ENCODE measurements around the gene C16orf82. TPM values are rescaled to one million over a fixed set of nuclear protein-coding genes. Genes with fewer than 3 reads are reported as not detected.

The C16orf82 gene
- polyA plus RNA-seq, 1 donor from 2014 or later: not detected

GRCh38 chr16:27096375-27096774, 29.6 kb downstream of the C16orf82 start:
- H3K4me2 ChIP-seq (ENCODE audit: low read length): no peak overlapping the region
- no peaks in the 10 kb centered on the region for H3F3A ChIP-seq (ENCODE audit: insufficient read depth, low read length, poor library complexity, severe bottlenecking)
- no peaks in the 10 kb centered on the region for H3K9me3 ChIP-seq (ENCODE audit: low read length)
- no peaks in the 10 kb centered on the region for H3K79me2 ChIP-seq (replicated peaks; ENCODE audit: insufficient read depth, low read length)
- H4K20me1 ChIP-seq (ENCODE audit: insufficient read depth): no peaks in the 10 kb centered on the region
- H2AFZ ChIP-seq (ENCODE audit: low read depth, low read length): no peak overlapping the region
- H3K9me2 ChIP-seq (ENCODE audit: insufficient read depth, low read length): no peaks in the 10 kb centered on the region
- no peak overlapping the region for H3K27ac ChIP-seq (ENCODE audit: low read length)
- H3K27me3 ChIP-seq (ENCODE audit: insufficient read depth, low read depth, low read length): no peaks in the 10 kb centered on the region
- H3K4me3 ChIP-seq (ENCODE audit: low read length): no peak overlapping the region
- no peak overlapping the region for H3K9ac ChIP-seq (ENCODE audit: low read length)
- H3K36me3 ChIP-seq (ENCODE audit: insufficient read depth, low read length): no peaks in the 10 kb centered on the region
- TF ChIP-seq EP300 (conservative IDR thresholded peaks at IDR 0.05; ENCODE audit: poor library complexity, severe bottlenecking) (no peak), REST (IDR thresholded peaks at IDR 0.05; ENCODE audit: borderline replicate concordance) (no peak), EZH2 (IDR thresholded peaks at IDR 0.05; ENCODE audit: borderline replicate concordance, insufficient read depth, low read length, poor library complexity, severe bottlenecking) (no peak), MXI1 (conservative IDR thresholded peaks at IDR 0.05; ENCODE audit: poor library complexity, severe bottlenecking) (no peak), RAD21 (conservative IDR thresholded peaks at IDR 0.05) (no peak), TAF1 (IDR thresholded peaks at IDR 0.05; ENCODE audit: low read depth) (no peak), CTCF (IDR thresholded peaks at IDR 0.05; ENCODE audit: poor library complexity, severe bottlenecking) (no peak), SMC3 (conservative IDR thresholded peaks at IDR 0.05; ENCODE audit: poor library complexity) (no peak), POLR2AphosphoS5 (IDR thresholded peaks at IDR 0.05) (no peak)

- Histone ChIP-seq H3F3A (ENCODE audit: insufficient read depth, low read length, poor library complexity, severe bottlenecking) (no peaks in the 10 kb centered on the region), H3K4me2 (ENCODE audit: low read length) (no peak overlapping the region), H4K20me1 (ENCODE audit: insufficient read depth) (no peaks in the 10 kb centered on the region), H3K9me2 (ENCODE audit: insufficient read depth, low read length) (no peaks in the 10 kb centered on the region), H3K27ac (ENCODE audit: low read length) (no peak overlapping the region), H3K4me3 (ENCODE audit: low read length) (no peak overlapping the region), H3K9ac (ENCODE audit: low read length) (no peak overlapping the region), H3K79me2 (replicated peaks; ENCODE audit: insufficient read depth, low read length) (no peaks in the 10 kb centered on the region), H3K36me3 (ENCODE audit: insufficient read depth, low read length) (no peaks in the 10 kb centered on the region), H2AFZ (ENCODE audit: low read depth, low read length) (no peak overlapping the region), H3K27me3 (ENCODE audit: insufficient read depth, low read depth, low read length) (no peaks in the 10 kb centered on the region), H3K9me3 (ENCODE audit: low read length) (no peaks in the 10 kb centered on the region)
- TF ChIP-seq POLR2AphosphoS5 (IDR thresholded peaks at IDR 0.05): no peak
- no peak for TF ChIP-seq RAD21 (conservative IDR thresholded peaks at IDR 0.05)
- TF ChIP-seq EZH2 (IDR thresholded peaks at IDR 0.05; ENCODE audit: borderline replicate concordance, insufficient read depth, low read length, poor library complexity, severe bottlenecking): no peak
- no peak for TF ChIP-seq TAF1 (IDR thresholded peaks at IDR 0.05; ENCODE audit: low read depth)
- no peak for TF ChIP-seq MXI1 (conservative IDR thresholded peaks at IDR 0.05; ENCODE audit: poor library complexity, severe bottlenecking)
- no peak for TF ChIP-seq CTCF (IDR thresholded peaks at IDR 0.05; ENCODE audit: poor library complexity, severe bottlenecking)
- no peak for TF ChIP-seq EP300 (conservative IDR thresholded peaks at IDR 0.05; ENCODE audit: poor library complexity, severe bottlenecking)
- no peak for TF ChIP-seq REST (IDR thresholded peaks at IDR 0.05; ENCODE audit: borderline replicate concordance)
- TF ChIP-seq SMC3 (conservative IDR thresholded peaks at IDR 0.05; ENCODE audit: poor library complexity): no peak
Observed at GRCh38 chr16:27097800-27098230, 31.1 kb downstream of the C16orf82 start.

Data from neural cell (in vitro differentiated cells).